ENCODE results near the gene ZDHHC8.

The ZDHHC8 gene

DNA sequence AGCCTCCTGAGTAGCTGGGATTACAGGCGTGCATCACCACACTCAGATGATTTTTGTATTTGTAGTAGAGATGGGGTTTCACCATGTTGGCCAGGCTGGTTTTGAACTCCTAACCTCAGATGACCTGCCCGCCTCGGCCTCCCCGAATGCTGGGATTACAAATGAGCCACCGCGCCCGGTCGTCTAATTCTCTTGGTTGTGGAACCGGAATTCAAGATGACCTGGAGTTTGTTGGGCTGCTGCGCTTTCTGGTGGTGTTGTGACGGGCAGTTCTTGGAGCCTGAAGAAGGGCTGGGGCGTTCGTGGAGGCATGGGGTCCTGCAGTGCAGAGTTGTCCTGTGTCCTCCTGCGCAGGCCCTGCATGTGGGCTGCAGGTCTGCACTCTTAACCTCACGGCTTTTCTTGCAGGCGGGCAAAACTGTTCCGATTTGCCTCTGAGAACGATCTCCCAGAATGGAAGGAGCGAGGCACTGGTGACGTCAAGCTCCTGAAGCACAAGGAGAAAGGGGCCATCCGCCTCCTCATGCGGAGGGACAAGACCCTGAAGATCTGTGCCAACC, 9.7 kb upstream of the ZDHHC8 start:
- TF ChIP-seq, protein P1, sequence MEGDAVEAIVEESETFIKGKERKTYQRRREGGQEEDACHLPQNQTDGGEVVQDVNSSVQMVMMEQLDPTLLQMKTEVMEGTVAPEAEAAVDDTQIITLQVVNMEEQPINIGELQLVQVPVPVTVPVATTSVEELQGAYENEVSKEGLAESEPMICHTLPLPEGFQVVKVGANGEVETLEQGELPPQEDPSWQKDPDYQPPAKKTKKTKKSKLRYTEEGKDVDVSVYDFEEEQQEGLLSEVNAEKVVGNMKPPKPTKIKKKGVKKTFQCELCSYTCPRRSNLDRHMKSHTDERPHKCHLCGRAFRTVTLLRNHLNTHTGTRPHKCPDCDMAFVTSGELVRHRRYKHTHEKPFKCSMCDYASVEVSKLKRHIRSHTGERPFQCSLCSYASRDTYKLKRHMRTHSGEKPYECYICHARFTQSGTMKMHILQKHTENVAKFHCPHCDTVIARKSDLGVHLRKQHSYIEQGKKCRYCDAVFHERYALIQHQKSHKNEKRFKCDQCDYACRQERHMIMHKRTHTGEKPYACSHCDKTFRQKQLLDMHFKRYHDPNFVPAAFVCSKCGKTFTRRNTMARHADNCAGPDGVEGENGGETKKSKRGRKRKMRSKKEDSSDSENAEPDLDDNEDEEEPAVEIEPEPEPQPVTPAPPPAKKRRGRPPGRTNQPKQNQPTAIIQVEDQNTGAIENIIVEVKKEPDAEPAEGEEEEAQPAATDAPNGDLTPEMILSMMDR (IDR thresholded peaks at IDR 0.05), result no peak

DNA sequence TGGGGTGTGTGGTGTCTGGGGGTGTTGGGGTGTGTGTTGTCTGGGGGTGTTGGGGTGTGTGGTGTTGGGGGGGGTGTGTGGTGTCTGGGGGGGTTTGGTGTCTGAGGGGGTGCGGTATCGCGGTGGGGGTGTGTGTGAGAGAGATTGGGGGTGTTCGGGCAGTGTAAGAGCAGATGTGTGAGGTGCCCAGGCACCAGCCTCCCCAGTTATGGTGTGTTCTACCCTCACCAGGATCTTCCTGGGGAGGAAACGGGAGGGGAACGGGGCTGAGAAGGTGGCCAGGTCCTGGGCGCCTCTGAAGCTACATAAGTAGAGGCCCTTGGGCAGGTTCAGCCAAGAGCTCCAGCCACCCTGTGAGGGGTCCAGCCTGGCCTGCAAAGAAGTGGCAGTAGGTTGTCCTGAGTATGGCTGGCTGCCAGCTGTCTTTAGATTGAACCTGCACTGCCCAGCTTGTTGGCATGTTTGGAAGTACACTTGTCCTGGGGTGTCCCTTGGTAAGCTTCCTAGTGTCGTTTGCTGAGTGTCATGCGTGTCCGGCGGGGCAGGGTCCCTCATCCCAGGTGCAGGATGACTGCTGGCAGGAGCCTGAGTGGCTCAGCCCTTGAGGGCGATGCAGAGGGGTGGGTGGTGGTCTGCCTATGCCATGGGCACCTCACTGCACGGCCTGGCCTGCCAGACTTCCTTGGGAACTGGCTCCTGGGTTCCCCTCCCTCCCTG, 8.1 kb upstream of the ZDHHC8 start:
- TF ChIP-seq, protein P1 (IDR thresholded peaks at IDR 0.05), result no peak

DNA sequence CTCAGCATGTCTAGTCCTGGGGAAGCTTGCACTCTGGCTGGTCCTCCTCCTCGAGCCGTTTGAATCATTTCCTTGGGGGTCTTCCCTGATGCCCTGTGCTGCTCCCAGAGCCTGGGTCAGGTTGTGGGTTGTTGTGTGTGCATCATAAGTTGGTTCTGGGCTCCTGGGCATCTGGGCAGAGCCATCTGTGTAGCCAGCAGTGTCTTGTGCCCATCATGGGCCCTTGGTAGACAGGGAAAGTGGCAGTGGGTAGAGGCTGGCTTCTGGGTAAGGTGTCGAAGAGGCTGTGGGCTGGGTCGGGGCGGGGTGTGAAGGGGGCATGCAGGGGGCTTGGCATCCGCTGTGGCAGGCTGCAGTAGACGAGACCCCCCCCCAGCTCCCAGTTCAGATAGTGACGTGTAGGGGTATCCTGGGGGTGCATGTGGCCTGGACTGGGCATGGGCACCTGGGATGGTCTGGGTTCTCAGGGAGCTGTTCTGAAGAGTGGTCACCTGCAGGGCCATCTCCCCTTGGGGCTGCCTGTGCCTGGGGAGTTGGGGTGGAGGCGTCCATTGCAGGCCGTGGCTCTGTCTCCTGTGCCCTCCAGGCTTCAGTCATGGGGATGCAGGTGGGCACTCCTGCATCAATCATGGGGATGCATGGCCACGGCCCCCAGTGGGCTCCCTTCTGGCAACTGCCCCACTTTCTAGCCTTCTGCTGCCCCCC, 7.4 kb upstream of the ZDHHC8 start:
- TF ChIP-seq, protein P1 (IDR thresholded peaks at IDR 0.05), result no peak

DNA sequence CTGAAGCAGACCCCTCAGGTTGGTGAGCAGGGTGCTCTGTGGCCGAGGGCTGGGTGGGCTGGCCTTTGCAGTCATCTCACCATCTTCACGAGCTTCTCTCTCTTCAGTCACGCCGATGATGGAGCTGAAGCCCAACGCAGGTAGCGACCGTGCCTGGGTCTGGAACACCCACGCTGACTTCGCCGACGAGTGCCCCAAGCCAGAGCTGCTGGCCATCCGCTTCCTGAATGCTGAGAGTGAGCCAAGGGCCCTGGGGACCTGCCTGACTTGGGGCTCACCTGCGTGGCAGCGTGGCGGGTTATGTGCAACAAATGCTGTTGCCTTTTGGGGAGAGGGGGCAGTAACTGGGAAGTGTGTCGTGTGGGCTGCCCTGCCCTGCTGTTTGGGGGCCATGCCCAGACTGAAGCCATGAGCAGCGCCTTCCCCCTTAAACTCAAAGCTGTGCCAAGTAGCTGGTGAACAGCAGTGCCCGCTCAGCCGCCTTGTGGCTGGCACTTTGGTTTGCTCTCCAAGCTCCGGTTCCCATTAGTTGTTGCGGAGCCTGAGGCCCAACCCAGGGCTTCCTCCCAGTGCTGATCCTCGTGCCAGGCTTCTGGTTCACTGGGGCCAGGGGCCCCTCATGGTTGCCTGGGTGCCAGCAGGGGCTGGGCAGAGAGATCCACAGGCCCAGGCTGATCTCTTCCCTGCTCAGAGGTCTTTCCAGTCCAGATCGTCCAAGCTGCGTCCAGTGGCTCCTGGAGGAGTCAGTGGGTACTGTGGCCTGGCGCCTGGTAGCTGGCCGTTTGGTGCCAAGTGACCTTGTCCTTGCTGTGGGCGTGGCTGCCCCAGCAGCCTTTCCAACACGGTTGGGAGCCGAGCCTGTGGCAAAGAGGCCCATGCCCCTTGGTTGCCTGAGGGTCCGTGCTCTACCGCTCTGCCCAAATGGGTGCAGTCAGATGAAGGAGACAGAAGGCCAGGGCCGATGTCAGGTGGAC, 6.1 kb upstream of the ZDHHC8 start:
- TF ChIP-seq, protein P1 (IDR thresholded peaks at IDR 0.05), result no peak

DNA sequence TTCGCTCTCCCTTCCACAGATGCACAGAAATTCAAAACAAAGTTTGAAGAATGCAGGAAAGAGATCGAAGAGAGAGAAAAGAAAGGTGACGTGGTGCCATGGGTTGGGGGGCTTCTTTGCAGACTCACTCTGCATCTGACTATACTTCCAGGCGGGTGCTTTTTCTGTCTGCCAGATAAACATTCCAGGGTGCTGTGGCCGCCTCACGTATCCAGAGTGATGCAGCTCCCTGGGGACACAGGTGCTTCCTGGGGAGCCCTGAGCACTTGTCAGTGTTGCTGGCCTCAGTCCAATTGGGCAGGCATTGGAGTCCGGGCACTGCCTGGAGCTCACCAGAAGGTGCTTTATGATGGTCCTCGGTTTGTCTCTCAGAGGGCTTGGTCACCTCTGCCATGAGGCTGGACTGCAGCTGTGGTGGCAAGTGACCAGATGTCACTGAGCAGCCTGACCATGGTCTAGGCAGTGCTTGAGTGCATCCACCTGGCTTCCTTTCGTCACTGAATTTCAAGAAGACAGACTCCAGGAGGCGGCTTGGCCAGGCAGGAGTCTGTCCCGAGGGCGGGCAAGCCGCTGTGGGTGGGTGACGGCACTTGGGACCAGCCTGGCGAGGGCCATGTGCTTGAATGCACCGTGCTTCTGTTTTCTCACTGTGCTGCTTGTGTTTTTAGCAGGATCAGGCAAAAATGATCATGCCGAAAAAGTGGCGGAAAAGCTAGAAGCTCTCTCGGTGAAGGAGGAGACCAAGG, 5.1 kb upstream of the ZDHHC8 start:
- TF ChIP-seq, protein P1 (IDR thresholded peaks at IDR 0.05), result no peak

DNA sequence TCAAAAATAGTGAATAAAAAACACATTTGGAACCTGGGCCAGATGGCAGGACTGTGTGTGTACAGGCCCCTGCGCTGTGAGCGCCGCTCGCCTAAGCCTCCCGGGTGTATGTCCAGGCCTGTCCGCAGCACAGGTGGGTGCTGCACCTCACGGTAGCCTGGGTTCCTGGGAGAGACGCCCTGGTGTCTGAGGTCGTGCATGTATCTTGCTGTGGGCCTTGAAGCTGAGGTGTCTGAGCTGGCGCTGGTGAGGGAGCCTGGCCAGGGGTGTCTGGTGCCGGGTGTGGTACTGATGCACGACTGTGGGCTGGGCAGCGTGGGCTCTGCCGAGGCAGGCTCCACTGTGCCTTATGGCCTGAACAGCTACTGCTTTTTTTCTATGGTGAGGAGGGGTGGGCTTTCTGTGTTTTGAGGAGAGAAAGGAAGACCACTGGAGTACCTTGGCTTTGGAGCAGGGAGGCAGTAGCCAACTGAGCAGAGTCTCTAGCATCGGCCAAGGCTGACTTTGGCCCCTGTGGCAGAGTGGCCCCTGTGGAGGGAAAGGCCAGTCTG, 4.2 kb upstream of the ZDHHC8 start:
- TF ChIP-seq, protein P1 (IDR thresholded peaks at IDR 0.05), result no peak

Data from LNCAP (cell line).